Muscle layer of colon (tissue), 2 donors: Measurements from ENCODE around the gene GAL3ST3.
A peak's percentile ranks its signal among the peaks of the same experiment; 100 is the strongest.

ENCODE experiments used
- H3K27ac ChIP-seq: one replicate; pipeline ENCODE4 v1.7.0; 2013; ENCODE audit warnings: low read depth, mild to moderate bottlenecking, low read length, moderate library complexity
- H3K27me3 ChIP-seq, 2 donors: one replicate each; pipeline ENCODE4 v1.7.0; 2013; ENCODE audit warnings: low read length in 2 of 2, mild to moderate bottlenecking in 2 of 2; ENCODE audit not compliant: insufficient read depth in 2 of 2, control insufficient read depth in 1 of 2
- H3K36me3 ChIP-seq: one replicate; pipeline ENCODE4 v1.7.0; 2013; ENCODE audit warnings: mild to moderate bottlenecking, low read length; ENCODE audit not compliant: insufficient read depth
- H3K4me1 ChIP-seq: one replicate; pipeline ENCODE4 v1.7.0; 2013; ENCODE audit warnings: mild to moderate bottlenecking, low read length; ENCODE audit not compliant: insufficient read depth
- H3K4me3 ChIP-seq, 2 donors: one replicate each; pipeline ENCODE4 v1.7.0; 2013; ENCODE audit warnings: low read length in 2 of 2, low read depth in 1 of 2, mild to moderate bottlenecking in 1 of 2, moderate library complexity in 1 of 2
- H3K9ac ChIP-seq: one replicate; pipeline ENCODE4 v1.7.0; 2013; ENCODE audit warnings: low read length
- H3K9me3 ChIP-seq: one replicate; pipeline ENCODE4 v1.7.0; 2013; ENCODE audit warnings: mild to moderate bottlenecking, low read length
- donor health status: abdominal sarcoma.
- donor health status: Adenocarcinoma of cecum.

GAL3ST3 gene

DNA sequence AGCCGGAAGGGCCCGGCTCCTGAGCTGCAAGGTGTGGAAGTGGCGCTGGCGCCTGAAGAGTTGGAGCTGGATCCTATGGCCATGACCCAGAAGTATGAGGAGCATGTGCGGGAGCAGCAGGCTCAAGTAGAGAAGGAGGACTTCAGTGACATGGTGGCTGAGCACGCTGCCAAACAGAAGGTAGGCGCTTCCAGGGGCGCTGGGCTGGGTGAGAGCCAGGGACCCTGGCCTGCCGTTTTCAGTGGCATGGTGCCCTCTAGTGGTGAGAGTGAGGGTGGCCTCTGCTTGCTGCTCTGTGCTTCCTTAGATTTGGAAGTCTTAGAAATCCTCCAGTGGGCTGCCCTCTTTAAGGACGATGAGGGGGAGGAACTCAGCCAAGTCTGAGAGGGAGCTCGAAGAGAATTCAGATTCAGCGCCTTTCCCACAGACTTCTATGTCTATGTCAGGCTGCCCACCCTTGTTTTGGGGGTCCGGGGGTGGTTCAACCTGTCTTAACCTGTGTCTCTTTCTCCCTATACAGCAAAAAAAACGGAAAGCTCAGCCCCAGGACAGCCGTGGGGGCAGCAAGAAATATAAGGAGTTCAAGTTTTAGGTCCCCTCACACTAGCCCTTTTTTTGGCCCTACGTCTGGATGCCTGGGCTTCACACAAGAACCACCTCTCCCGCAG is 19.3 kb upstream of the GAL3ST3 start:
- no peaks in the 10 kb centered on the region for H3K9me3 ChIP-seq
- no peak overlapping the region for H3K4me3 ChIP-seq
- peak overlapping the region; percentile 71 for H3K27ac ChIP-seq
- H3K9ac ChIP-seq = no peak overlapping the region
- H3K27me3 ChIP-seq = no peaks in the 10 kb centered on the region
- H3K36me3 ChIP-seq = peaks cover 52% of the 10 kb centered on the region
- peaks cover 34% of the 10 kb centered on the region for H3K4me1 ChIP-seq

- Histone ChIP-seq H3K27me3 (no peaks in the 10 kb centered on the region), H3K4me3 (no peak overlapping the region), H3K4me1 (peaks cover 34% of the 10 kb centered on the region), H3K9ac (no peak overlapping the region), H3K9me3 (no peaks in the 10 kb centered on the region), H3K27ac (no peak overlapping the region), H3K36me3 (peaks cover 59% of the 10 kb centered on the region)
Measured at GRCh38 chr11:66067640-66068039, 18.7 kb upstream of the GAL3ST3 start.

DNA sequence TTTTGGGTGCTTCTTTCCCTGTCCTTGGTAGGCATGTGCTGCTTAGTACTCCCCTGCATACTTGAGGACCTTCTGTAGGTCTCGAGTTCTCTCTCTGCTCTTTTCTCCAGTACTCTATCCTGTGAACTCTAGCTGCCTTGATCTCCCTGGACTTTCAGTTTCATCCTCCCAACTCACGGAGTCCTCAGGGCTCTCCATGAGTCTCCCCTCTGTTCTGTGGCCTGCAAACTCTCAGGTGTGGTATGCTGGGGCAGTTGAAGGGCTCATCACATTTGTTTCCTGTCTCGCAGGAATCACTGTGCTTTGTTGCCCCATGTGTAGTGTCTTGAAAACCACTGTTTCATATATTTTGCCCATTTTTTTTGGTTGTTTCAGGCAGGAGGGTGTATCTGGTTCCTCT is 17.8 kb upstream of the GAL3ST3 start:
- no peaks in the 10 kb centered on the region for H3K27me3 ChIP-seq
- peaks cover 66% of the 10 kb centered on the region for H3K36me3 ChIP-seq
- H3K9me3 ChIP-seq = no peaks in the 10 kb centered on the region
- no peak overlapping the region for H3K27ac ChIP-seq
- peaks cover 26% of the 10 kb centered on the region for H3K4me1 ChIP-seq
- no peak overlapping the region for H3K9ac ChIP-seq
- no peak overlapping the region for H3K4me3 ChIP-seq

- H3K9ac ChIP-seq = no peak overlapping the region
- H3K4me1 ChIP-seq = peaks cover 19% of the 10 kb centered on the region
- H3K9me3 ChIP-seq = no peaks in the 10 kb centered on the region
- H3K4me3 ChIP-seq = no peak overlapping the region
- H3K36me3 ChIP-seq = peaks cover 88% of the 10 kb centered on the region
- no peak overlapping the region for H3K27ac ChIP-seq
- H3K27me3 ChIP-seq = no peaks in the 10 kb centered on the region
Measured at GRCh38 chr11:66064571-66064970, 15.6 kb upstream of the GAL3ST3 start.

GRCh38 chr11:66063900-66064299 is 14.9 kb upstream of the GAL3ST3 start:
- no peak overlapping the region for H3K27ac ChIP-seq
- H3K9ac ChIP-seq = no peak overlapping the region
- no peaks in the 10 kb centered on the region for H3K27me3 ChIP-seq
- peaks cover 12% of the 10 kb centered on the region for H3K4me1 ChIP-seq
- H3K9me3 ChIP-seq = no peaks in the 10 kb centered on the region
- peaks cover 91% of the 10 kb centered on the region for H3K36me3 ChIP-seq
- no peak overlapping the region for H3K4me3 ChIP-seq

DNA sequence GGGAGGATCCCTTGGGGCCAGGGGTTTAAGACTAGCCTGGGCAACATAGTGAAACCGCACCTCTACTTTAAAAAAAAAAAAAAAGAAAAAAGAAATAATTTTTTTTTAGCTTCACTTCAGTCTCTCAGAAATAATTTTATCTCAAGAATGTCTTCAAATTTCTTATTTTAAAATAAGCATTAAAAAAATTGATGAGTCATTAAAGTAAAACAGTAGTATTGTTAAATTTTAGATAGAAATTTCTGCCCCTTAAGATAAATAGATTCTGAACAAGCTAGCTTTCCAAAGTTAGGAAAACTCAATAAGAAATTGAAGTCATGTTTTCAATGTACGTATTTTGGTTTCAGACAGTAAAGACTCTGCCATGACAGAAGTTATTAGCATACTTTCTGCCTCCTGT is 13.4 kb upstream of the GAL3ST3 start:
- peaks cover 88% of the 10 kb centered on the region for H3K36me3 ChIP-seq

GRCh38 chr11:66061268-66061667 is 12.3 kb upstream of the GAL3ST3 start:
- Histone ChIP-seq H3K4me1 (no peaks in the 10 kb centered on the region), H3K27me3 (no peaks in the 10 kb centered on the region), H3K9me3 (no peaks in the 10 kb centered on the region), H3K9ac (no peak overlapping the region), H3K36me3 (peaks cover 88% of the 10 kb centered on the region), H3K27ac (no peak overlapping the region), H3K4me3 (no peak overlapping the region)

More for the DNA sequence above, 13.4 kb upstream of the GAL3ST3 start:
- no peak overlapping the region for H3K27ac ChIP-seq
- no peak overlapping the region for H3K4me3 ChIP-seq
- no peak overlapping the region for H3K9ac ChIP-seq
- H3K4me1 ChIP-seq = no peaks in the 10 kb centered on the region
- H3K9me3 ChIP-seq = no peaks in the 10 kb centered on the region
- H3K27me3 ChIP-seq = no peaks in the 10 kb centered on the region

- peaks cover 94% of the 10 kb centered on the region for H3K36me3 ChIP-seq
Measured at GRCh38 chr11:66059966-66060680, 11.2 kb upstream of the GAL3ST3 start.

DNA sequence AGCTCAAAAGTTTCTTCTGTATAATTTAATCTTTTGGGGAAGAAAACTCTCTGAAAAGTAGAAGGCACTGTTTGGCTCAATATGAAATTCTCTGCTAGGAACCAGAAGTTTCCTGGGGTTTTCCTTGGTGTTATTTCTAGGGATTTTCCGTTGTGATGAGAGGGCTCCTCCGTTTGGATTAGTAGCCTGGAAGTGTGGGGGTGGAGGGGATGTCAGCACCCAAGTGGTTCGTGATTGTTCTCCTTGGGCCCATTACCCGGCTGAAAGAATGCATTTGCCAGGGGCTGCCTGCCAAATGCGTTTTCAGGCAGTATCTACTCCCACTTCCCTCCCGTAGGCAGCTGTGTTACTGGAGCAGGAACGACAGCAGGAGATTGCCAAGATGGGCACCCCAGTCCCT is 7.5 kb upstream of the GAL3ST3 start:
- H3K27ac ChIP-seq = no peak overlapping the region

More at GRCh38 chr11:66059966-66060680, 11.2 kb upstream of the GAL3ST3 start:
- Histone ChIP-seq H3K27ac (no peak overlapping the region), H3K9me3 (no peaks in the 10 kb centered on the region), H3K27me3 (no peaks in the 10 kb centered on the region), H3K9ac (no peak overlapping the region), H3K4me3 (no peak overlapping the region), H3K4me1 (no peaks in the 10 kb centered on the region)

DNA sequence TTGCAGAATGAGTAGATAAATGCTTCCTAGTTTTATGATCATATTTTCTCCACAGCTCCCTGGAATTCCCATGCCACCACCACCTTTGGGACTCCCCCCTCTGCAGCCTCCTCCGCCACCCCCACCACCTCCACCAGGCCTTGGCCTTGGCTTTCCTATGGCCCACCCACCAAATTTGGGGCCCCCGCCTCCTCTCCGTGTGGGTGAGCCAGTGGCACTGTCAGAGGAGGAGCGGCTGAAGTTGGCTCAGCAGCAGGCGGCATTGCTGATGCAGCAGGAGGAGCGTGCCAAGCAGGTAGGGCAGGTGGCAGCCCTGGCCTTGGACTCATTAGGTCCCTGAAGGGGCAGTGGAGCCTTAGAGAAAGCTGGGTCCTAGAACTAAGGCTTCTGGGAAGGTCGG is 6.1 kb upstream of the GAL3ST3 start:
- Histone ChIP-seq H3K36me3 (peaks cover 55% of the 10 kb centered on the region), H3K4me1 (peaks cover 16% of the 10 kb centered on the region), H3K27me3 (no peaks in the 10 kb centered on the region), H3K9ac (no peak overlapping the region), H3K27ac (no peak overlapping the region), H3K9me3 (no peaks in the 10 kb centered on the region), H3K4me3 (no peak overlapping the region)

More for the DNA sequence above, 7.5 kb upstream of the GAL3ST3 start:
- H3K4me3 ChIP-seq = no peak overlapping the region
- no peaks in the 10 kb centered on the region for H3K9me3 ChIP-seq
- peaks cover 10% of the 10 kb centered on the region for H3K4me1 ChIP-seq
- no peaks in the 10 kb centered on the region for H3K27me3 ChIP-seq
- H3K9ac ChIP-seq = no peak overlapping the region
- peaks cover 70% of the 10 kb centered on the region for H3K36me3 ChIP-seq

DNA sequence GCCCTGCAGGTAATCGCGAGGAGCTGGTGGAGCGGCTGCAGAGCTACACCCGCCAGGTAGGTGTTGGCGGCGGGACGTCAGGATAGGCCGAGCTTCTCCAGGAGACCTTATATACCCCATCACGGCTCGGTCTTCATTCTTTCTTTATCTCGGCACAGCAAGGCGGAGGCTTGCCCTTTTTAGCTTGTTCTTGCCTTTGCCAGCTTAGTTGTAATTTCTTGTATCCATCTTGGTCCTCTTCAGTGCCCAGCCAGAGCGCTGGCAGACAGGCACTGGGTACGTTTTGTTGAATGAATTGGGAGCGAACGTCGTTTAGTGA is 3.7 kb upstream of the GAL3ST3 start:
- Histone ChIP-seq H3K9me3 (no peaks in the 10 kb centered on the region), H3K9ac (peak overlapping the region; percentile 94), H3K4me1 (peaks cover 16% of the 10 kb centered on the region), H3K27ac (peak overlapping the region; percentile 96), H3K27me3 (peaks cover 6 to 15% of the 10 kb centered on the region in 2 donors), H3K36me3 (peaks cover 33% of the 10 kb centered on the region), H3K4me3 (peak overlapping the region; percentile 89 to 96)
